ENCODE data around the gene PPP1R10.

GRCh38 chr6:30614843-30615218, 2.2 kb downstream of the PPP1R10 start:
- TF ChIP-seq EZH2phosphoT487 (IDR thresholded peaks at IDR 0.05; ENCODE audit: borderline replicate concordance, low read length) (no peak), CTCF (conservative IDR thresholded peaks at IDR 0.05; ENCODE audit: low read depth, low read length) (no peak)
